PC-3 (cell line): ENCODE results near the gene VIPR2. TPM values are rescaled to one million over a fixed set of nuclear protein-coding genes. Genes with fewer than 3 reads are reported as not detected.

Source experiments
- ATAC-seq: fragments of 200-7000 bp; cut with Tn5 transposase; 2 replicates; pipeline ENCODE4 v1.9.1; 2020; ENCODE audit warnings: mild to moderate bottlenecking, moderate library complexity
- BruUV-seq: library from RNA; stranded (reverse); fragments of 400-500 nt; replicated peaks from 2 replicates; lab custom pipeline; 2021; lab: Mats Ljungman, UMichigan
- CTCF ChIA-PET: fragments of 300-600 bp; sonication (Branson Sonifier 250); formaldehyde crosslinking; loops from one replicate; lab custom pipeline; 2022; ENCODE audit warnings: antibody characterized with exemption; lab: Charles Lee
- POLR2A ChIA-PET: fragments of 300-600 bp; sonication (Branson Sonifier 250); formaldehyde crosslinking; loops from one replicate; lab custom pipeline; 2022; ENCODE audit warnings: antibody characterized with exemption; ENCODE audit not compliant: unreplicated experiment; lab: Charles Lee
- DNase-seq: peaks from one replicate; pipeline ENCODE4 v3.0.0-alpha.2; 2015
- H2AFZ ChIP-seq: fragments of 300-600 bp; sonication (generic); 2 replicates; pipeline ENCODE4 v1.6.0; 2016; ENCODE audit warnings: antibody characterized with exemption, low read length
- H3F3A ChIP-seq: fragments of 300-600 bp; sonication (generic); one replicate; pipeline ENCODE4 v1.6.0; 2017; ENCODE audit warnings: antibody characterized with exemption, low read length, control low read depth, mild to moderate bottlenecking; ENCODE audit not compliant: unreplicated experiment
- H3K27ac ChIP-seq: fragments of 300-600 bp; sonication (generic); 2 replicates; pipeline ENCODE4 v1.5.1; 2016; ENCODE audit warnings: mild to moderate bottlenecking, low read length
- H3K27me3 ChIP-seq: fragments of 300-600 bp; sonication (generic); 2 replicates; pipeline ENCODE4 v1.6.1; 2016; ENCODE audit warnings: low read length, mixed read lengths
- H3K36me3 ChIP-seq: fragments of 300-600 bp; sonication (generic); 2 replicates; pipeline ENCODE4 v1.6.1; 2016; ENCODE audit warnings: low read depth, mixed run types, low read length, mixed read lengths
- H3K4me1 ChIP-seq: fragments of 300-600 bp; sonication (generic); 2 replicates; pipeline ENCODE4 v1.5.1; 2016; ENCODE audit warnings: low read length; ENCODE audit not compliant: insufficient read depth
- H3K4me2 ChIP-seq: fragments of 300-600 bp; sonication (generic); 2 replicates; pipeline ENCODE4 v1.6.0; 2016; ENCODE audit warnings: low read length
- H3K4me3 ChIP-seq: fragments of 300-600 bp; sonication (generic); 2 replicates; pipeline ENCODE4 v1.5.1; 2016; ENCODE audit warnings: mild to moderate bottlenecking, low read length, mixed read lengths
- H3K79me2 ChIP-seq: fragments of 300-600 bp; sonication (generic); 2 replicates; pipeline ENCODE4 v1.6.1; 2017; ENCODE audit warnings: low read length, mixed read lengths
- H3K9ac ChIP-seq: fragments of 300-600 bp; sonication (generic); 2 replicates; pipeline ENCODE4 v1.6.0; 2016; ENCODE audit warnings: mild to moderate bottlenecking, low read length
- H3K9me2 ChIP-seq: fragments of 300-600 bp; sonication (generic); replicated peaks from 2 replicates; pipeline ENCODE4 v1.6.1; 2016; ENCODE audit warnings: mixed run types, low read length, mixed read lengths
- H3K9me3 ChIP-seq: fragments of 300-600 bp; sonication (generic); 2 replicates; pipeline ENCODE4 v1.6.1; 2016; ENCODE audit warnings: low read length, mixed read lengths
- H4K20me1 ChIP-seq: fragments of 300-600 bp; sonication (generic); 2 replicates; pipeline ENCODE4 v1.6.1; 2016; ENCODE audit warnings: low read length, mixed read lengths
- CTCF ChIP-seq: fragments of 300-600 bp; sonication (generic); conservative IDR thresholded peaks from 2 replicates; pipeline ENCODE4 v1.5.1; 2017; ENCODE audit warnings: antibody characterized with exemption, low read depth, mild to moderate bottlenecking, low read length
- EZH2 ChIP-seq: fragments of 300-600 bp; sonication (generic); IDR thresholded peaks from one replicate; pipeline ENCODE4 v1.6.1; 2017; ENCODE audit warnings: antibody characterized with exemption, mild to moderate bottlenecking, low read length; ENCODE audit not compliant: unreplicated experiment
- EZH2phosphoT487 ChIP-seq: fragments of 300-600 bp; sonication (generic); IDR thresholded peaks from 2 replicates; pipeline ENCODE4 v1.6.1; 2018; ENCODE audit warnings: mild to moderate bottlenecking, antibody characterized with exemption, low read length, borderline replicate concordance
- intact Hi-C: fragments of 100-400 bp; cut with micrococcal nuclease; formaldehyde crosslinking; loops from 2 replicates; pipeline ENCODE4 v1.9.0; 2023
- total RNA-seq: library from RNA; depleted of rRNA; stranded (reverse); fragments of >200 nt; gene quantifications from 2 replicates; pipeline ENCODE4 v1.2.3, GENCODE V29; 2014

The VIPR2 gene
- total RNA-seq, 1 experiment from 2014 or later: not detected

DNA sequence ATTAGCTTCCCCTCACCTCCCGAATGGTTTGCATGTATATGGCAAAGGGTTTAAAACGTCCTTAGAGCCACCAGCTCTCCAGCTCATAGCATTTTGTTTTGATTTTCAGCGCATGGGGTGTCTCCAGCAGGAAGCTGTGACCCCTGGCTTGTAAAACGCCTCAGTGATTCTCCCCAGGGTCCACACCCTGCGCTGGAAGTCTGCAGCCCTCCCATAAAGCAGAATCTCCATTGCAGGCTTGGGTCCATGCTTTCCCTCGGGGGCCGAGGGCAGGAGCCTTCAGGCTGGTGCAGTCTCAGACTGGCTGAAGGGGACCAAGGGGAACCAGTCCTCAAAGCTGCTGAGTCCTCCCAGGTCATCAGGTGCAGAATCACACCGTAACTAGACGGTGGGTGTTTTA lies 109.7 kb downstream of the VIPR2 start:
- no peaks in the 10 kb centered on the region for H4K20me1 ChIP-seq
- no peaks in the 10 kb centered on the region for H3K79me2 ChIP-seq
- no peaks in the 10 kb centered on the region; the same call in 1 of the 2 replicates for H3K27me3 ChIP-seq
- H3K9me3 ChIP-seq: no peaks in the 10 kb centered on the region
- BruUV-seq: no TSS peak
- no peak overlapping the region for H2AFZ ChIP-seq
- ChIA-PET POLR2A (no interaction called here), CTCF (no interaction called here)
- peaks cover 14% of the 10 kb centered on the region; the same call in 1 of the 2 replicates for H3K4me1 ChIP-seq
- no peaks in the 10 kb centered on the region for H3F3A ChIP-seq
- DNase-seq (no peak), ATAC-seq (no peak)
- no peaks in the 10 kb centered on the region for H3K9me2 ChIP-seq
- no peak overlapping the region for H3K4me2 ChIP-seq
- intact Hi-C loops: no loop called here
- H3K9ac ChIP-seq: no peak overlapping the region
- H3K36me3 ChIP-seq: no peaks in the 10 kb centered on the region
- no peak for TF ChIP-seq CTCF
- no peak for TF ChIP-seq EZH2
- no peak for TF ChIP-seq EZH2phosphoT487
- H3K4me3 ChIP-seq: no peak overlapping the region
- H3K27ac ChIP-seq: no peak overlapping the region

GRCh38 chr7:159034394-159034793 lies 110.3 kb downstream of the VIPR2 start:
- Histone ChIP-seq H3K4me1 (peaks cover 13% of the 10 kb centered on the region; the same call in 1 of the 2 replicates), H2AFZ (no peak overlapping the region), H3K27ac (no peak overlapping the region), H3K9ac (no peak overlapping the region), H3K9me3 (no peaks in the 10 kb centered on the region), H3F3A (no peaks in the 10 kb centered on the region), H4K20me1 (no peaks in the 10 kb centered on the region), H3K79me2 (no peaks in the 10 kb centered on the region), H3K27me3 (no peaks in the 10 kb centered on the region), H3K9me2 (no peaks in the 10 kb centered on the region), H3K4me3 (no peak overlapping the region), H3K4me2 (no peak overlapping the region), H3K36me3 (no peaks in the 10 kb centered on the region)
- no TSS peak for BruUV-seq
- CTCF ChIA-PET: no interaction called here
- TF ChIP-seq EZH2 (no peak), CTCF (no peak), EZH2phosphoT487 (no peak)
- DNase-seq (no peak), ATAC-seq (no peak)
- POLR2A ChIA-PET: no interaction called here
- intact Hi-C loops: no loop called here

DNA sequence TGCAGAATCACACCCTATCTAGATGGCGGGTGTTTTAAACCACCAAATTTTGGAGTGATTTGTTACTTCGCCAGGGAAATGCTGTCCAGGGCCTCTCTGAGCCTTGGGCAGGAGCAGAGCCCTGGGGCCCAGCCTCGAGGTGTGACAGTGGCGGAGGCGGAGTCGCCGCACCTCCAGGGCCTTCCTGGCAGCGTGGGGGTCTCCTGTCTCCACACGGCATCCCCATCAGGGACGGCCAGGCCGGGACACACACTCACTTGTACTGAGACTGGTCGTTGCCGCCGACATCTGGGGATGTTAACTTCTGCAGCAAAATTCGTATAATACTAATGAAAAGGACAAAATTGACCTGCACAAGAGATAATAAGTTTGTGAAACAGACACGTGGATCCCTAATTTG lies 110.7 kb downstream of the VIPR2 start:
- H3K27me3 ChIP-seq: no peaks in the 10 kb centered on the region
- intact Hi-C loops: no loop called here
- ChIA-PET CTCF (no interaction called here), POLR2A (no interaction called here)
- no peak overlapping the region for H3K4me3 ChIP-seq
- H3F3A ChIP-seq: no peaks in the 10 kb centered on the region
- no peak overlapping the region for H3K27ac ChIP-seq
- H3K9me3 ChIP-seq: no peaks in the 10 kb centered on the region
- H3K9me2 ChIP-seq: no peaks in the 10 kb centered on the region
- DNase-seq (no peak), ATAC-seq (no peak)
- no peak overlapping the region for H3K9ac ChIP-seq
- H2AFZ ChIP-seq: no peak overlapping the region
- peaks cover 9% of the 10 kb centered on the region; the same call in 1 of the 2 replicates for H3K4me1 ChIP-seq
- TF ChIP-seq EZH2phosphoT487 (no peak), EZH2 (no peak), CTCF (no peak)
- no TSS peak for BruUV-seq
- H3K79me2 ChIP-seq: no peaks in the 10 kb centered on the region
- H3K4me2 ChIP-seq: no peak overlapping the region
- H4K20me1 ChIP-seq: no peaks in the 10 kb centered on the region
- H3K36me3 ChIP-seq: no peaks in the 10 kb centered on the region
